Skeletal muscle tissue (tissue), 4 donors: ENCODE results near the gene COL23A1. TPM values are rescaled to one million over a fixed set of nuclear protein-coding genes. Genes with fewer than 3 reads are reported as not detected.

Source experiments
- H3K27ac ChIP-seq: one replicate; pipeline ENCODE4 v1.7.0; 2013; ENCODE audit warnings: mild to moderate bottlenecking, low read depth, low read length, inconsistent platforms
- H3K27me3 ChIP-seq, 3 donors: one replicate each; pipeline ENCODE4 v1.7.0; 2013; ENCODE audit warnings: low read length in 3 of 3; ENCODE audit not compliant: control insufficient read depth in 3 of 3, insufficient read depth in 3 of 3
- H3K36me3 ChIP-seq, 3 donors: one replicate each; pipeline ENCODE4 v1.7.0; 2013; ENCODE audit warnings: low read length in 3 of 3; ENCODE audit not compliant: control insufficient read depth in 3 of 3, insufficient read depth in 3 of 3
- H3K4me1 ChIP-seq, 3 donors: one replicate each; pipeline ENCODE4 v1.7.0; 2013; ENCODE audit warnings: low read length in 3 of 3, mild to moderate bottlenecking in 3 of 3; ENCODE audit not compliant: control insufficient read depth in 3 of 3, insufficient read depth in 3 of 3
- H3K4me3 ChIP-seq, 3 donors: one replicate each; pipeline ENCODE4 v1.7.0; 2013; ENCODE audit warnings: low read length in 3 of 3
- H3K9ac ChIP-seq, 3 donors: one replicate each; pipeline ENCODE4 v1.7.0; 2013; ENCODE audit warnings: low read length in 3 of 3, mild to moderate bottlenecking in 3 of 3, moderate library complexity in 2 of 3, low read depth in 1 of 3
- H3K9me3 ChIP-seq, 3 donors: one replicate each; pipeline ENCODE4 v1.7.0; 2013; ENCODE audit warnings: low read length in 3 of 3; ENCODE audit not compliant: control insufficient read depth in 3 of 3
- total RNA-seq: library from RNA; depleted of rRNA; stranded (reverse); fragments of >200 nt; gene quantifications from one replicate; pipeline ENCODE4 v1.2.3, GENCODE V29; 2014
- donor health status: Osteomylitis.

Gene COL23A1
- total RNA-seq, 1 donor from 2014 or later, result 0.52 TPM

DNA sequence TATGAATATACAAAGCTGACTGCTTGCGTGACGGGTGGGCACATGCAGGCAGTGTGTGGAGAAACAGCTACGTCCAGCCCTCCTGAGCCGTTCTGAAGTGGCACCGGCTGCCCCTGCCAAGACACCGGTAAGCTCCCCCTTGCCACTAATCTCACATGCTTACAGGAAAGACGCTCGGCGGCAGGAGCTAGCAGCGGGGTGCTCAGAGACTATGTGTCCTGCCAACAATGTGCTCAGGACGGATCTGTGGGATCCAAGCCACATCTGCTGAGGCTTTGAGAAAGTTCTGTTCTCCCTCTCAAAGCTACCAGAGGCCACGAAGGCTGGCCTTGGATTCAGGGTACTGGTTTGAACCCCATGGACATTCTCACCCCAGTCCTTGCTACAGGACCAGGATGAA, 200.4 kb downstream of the COL23A1 start:
- peaks cover 15 to 24% (median 22%) of the 10 kb centered on the region in 3 donors for H3K4me1 ChIP-seq
- H3K36me3 ChIP-seq, result no peaks in the 10 kb centered on the region
- H3K4me3 ChIP-seq, result peak overlapping the region in 1 of 3 donors; percentile 56
- peak overlapping the region in 1 of 3 donors; percentile 25 for H3K9ac ChIP-seq
- peaks cover 5 to 33% (median 12%) of the 10 kb centered on the region in 3 donors for H3K27me3 ChIP-seq
- no peaks in the 10 kb centered on the region for H3K9me3 ChIP-seq
- no peak overlapping the region for H3K27ac ChIP-seq

DNA sequence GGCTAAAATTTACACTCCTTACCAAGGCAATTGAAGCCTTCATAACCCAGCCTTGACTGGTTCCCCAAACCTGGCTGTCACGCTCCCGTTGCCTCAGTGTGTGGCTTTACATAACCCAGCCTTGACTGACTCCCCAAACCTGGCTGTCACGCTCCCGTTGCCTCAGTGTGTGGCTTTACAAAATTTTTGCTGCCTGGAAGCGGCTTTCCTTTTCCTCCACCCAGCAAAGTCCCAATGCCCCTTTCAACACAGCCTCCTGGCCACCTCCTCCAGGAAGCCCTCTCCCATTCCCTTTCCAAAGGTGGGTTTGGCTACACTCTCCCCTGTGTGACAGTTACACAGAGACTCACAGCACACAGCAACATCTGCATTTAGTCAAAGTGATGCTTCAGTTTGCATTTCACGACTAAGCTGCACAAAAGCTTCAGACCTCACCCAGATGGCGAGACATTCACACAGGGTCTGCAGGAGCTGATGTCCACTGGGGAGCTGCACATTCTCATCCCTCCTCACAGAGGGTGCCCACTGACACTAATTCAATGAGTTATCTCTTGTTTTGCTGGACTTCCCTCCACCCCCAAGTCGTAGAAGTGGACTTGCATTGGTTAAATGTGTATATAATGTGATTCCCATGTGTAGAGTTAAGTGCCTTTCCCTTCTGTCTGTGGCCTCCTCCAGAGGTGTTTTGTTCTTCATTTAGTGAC, 201.0 kb downstream of the COL23A1 start:
- H3K9ac ChIP-seq, result no peak overlapping the region
- peaks cover 10 to 19% (median 16%) of the 10 kb centered on the region in 3 donors for H3K4me1 ChIP-seq
- no peak overlapping the region for H3K27ac ChIP-seq
- H3K9me3 ChIP-seq, result no peaks in the 10 kb centered on the region
- H3K27me3 ChIP-seq, result peaks cover 5 to 39% (median 15%) of the 10 kb centered on the region in 3 donors
- H3K4me3 ChIP-seq, result no peak overlapping the region
- H3K36me3 ChIP-seq, result no peaks in the 10 kb centered on the region

DNA sequence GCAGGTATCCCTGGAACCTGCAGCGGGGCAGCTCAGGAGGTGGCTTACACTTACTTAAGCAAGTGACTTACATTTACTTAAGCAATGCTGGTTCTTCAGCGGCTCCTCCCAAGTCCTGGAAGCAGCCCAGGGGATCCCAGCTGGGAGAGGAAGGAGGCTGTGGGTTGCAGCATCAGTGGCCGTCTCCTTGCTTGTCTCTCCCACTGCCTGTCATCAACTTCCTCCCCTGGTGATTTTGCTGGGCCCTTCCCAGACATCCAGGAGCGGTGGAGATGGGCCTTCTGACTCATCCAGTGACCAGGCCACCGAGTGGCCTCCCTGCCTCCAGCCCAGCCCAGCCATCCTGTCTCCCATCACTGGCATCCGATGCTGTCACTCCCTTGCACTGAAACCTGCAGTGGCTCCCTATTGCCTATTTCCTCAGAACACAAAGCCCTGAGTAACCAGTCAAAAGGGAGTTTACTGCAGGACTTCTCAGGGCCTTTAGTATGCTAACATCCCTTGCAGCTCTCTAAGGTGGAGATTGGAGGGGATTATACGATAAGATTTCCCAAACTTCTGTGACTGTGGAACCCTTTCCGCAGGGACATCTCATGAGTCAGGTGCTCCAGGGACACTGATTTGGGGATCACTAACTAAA, 201.7 kb downstream of the COL23A1 start:
- no peaks in the 10 kb centered on the region for H3K36me3 ChIP-seq
- H3K27me3 ChIP-seq, result peaks cover 5 to 39% (median 16%) of the 10 kb centered on the region in 3 donors
- no peak overlapping the region for H3K9ac ChIP-seq
- H3K9me3 ChIP-seq, result no peaks in the 10 kb centered on the region
- H3K4me3 ChIP-seq, result no peak overlapping the region
- peaks cover 7 to 14% (median 12%) of the 10 kb centered on the region in 3 donors for H3K4me1 ChIP-seq
- H3K27ac ChIP-seq, result no peak overlapping the region

DNA sequence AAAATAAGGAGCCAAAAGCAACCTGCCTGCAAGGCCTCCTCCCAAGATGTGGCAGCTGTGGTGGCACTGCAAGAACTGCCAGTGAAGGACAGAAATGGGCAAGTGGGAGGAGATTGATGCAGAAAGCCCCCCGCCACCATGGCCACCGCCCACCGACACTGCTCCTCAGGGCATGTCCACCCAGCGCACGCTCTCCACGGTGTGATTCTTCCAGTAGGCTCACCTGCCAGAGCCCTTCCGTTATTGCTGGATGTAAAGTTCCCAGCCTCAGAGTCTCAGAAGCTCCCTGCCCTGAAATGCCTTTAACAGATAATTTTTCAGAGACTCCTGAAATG, 202.4 kb downstream of the COL23A1 start:
- Histone ChIP-seq H3K27ac (no peak overlapping the region), H3K9ac (no peak overlapping the region), H3K27me3 (peaks cover 5 to 37% (median 16%) of the 10 kb centered on the region in 3 donors), H3K36me3 (no peaks in the 10 kb centered on the region), H3K9me3 (no peaks in the 10 kb centered on the region), H3K4me1 (peaks cover 7 to 14% (median 11%) of the 10 kb centered on the region in 3 donors), H3K4me3 (no peak overlapping the region)

DNA sequence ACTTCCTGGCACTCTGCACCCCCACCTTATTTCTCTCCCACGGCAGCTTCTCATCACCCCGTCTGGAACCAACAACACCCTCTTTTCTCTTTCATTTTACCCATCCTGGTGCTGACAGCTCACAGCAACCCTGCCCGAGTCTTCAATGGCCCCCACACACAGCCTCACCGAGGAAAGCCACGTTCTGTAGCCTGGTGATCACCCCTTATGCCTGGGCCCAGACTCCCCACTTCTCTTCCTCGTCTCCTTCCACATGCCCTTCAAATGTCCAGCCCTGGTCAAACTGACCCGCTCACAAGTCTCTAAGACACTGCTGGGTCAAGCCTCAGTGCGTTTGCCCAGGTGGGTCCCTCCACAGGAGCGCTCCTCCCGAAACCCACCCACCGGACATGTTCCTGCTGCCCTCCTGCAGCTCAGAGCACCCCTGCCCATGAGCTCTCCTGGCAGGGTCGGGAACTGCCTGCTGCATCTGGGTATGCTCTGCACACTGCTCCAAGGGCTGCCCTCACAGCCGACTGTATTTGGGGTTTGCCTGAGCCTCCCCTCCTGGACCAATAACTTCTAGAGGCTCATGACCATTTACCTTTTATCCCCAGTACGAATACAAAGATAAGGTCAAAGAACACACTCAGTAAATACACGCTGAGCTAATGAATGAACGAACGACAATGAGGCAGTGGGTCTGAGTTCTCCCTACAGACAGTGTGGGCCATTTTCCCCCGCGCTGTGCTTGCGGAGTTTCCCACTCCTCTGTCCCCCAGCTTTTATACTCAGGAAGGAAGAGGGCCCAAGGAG, 202.9 kb downstream of the COL23A1 start:
- no peak overlapping the region for H3K4me3 ChIP-seq
- H3K27ac ChIP-seq, result no peak overlapping the region
- no peaks in the 10 kb centered on the region for H3K36me3 ChIP-seq
- H3K9me3 ChIP-seq, result no peaks in the 10 kb centered on the region
- H3K4me1 ChIP-seq, result peaks cover 6 to 14% (median 7%) of the 10 kb centered on the region in 3 donors
- H3K9ac ChIP-seq, result no peak overlapping the region
- H3K27me3 ChIP-seq, result peaks cover 1 to 32% (median 16%) of the 10 kb centered on the region in 3 donors

DNA sequence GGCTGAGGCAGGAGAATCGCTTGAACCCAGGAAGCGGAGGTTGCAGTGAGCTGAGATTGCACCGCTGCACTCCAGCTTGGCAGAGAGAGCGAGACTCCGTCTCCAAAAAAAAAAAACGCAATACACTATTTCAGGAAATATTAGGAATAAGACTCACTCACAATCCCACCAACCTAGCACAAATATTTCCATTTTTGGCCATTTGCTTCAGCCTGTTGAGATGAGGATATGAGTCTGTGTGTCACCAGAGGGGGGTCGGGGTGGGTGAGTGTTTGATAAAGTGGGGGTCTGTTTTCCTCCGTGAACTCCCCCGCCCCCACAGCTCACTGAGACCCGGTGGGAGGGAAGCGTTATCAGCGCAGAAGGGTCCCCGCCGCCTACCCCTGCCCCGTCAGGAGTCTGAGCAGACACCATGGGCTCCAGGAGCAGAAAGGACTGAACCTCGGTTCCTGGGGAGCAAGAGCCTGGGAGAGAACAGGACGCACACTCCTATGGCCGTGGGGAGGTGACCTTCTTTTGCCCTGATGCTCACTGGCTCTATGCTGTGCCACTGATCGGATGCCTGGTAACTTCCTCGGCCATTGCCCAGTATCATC, 203.8 kb downstream of the COL23A1 start:
- Histone ChIP-seq H3K4me3 (no peak overlapping the region), H3K27ac (no peak overlapping the region), H3K9me3 (no peaks in the 10 kb centered on the region), H3K36me3 (no peaks in the 10 kb centered on the region), H3K27me3 (peaks cover 0 to 32% (median 16%) of the 10 kb centered on the region in 3 donors), H3K4me1 (peaks cover 5 to 14% (median 7%) of the 10 kb centered on the region in 3 donors), H3K9ac (no peak overlapping the region)

DNA sequence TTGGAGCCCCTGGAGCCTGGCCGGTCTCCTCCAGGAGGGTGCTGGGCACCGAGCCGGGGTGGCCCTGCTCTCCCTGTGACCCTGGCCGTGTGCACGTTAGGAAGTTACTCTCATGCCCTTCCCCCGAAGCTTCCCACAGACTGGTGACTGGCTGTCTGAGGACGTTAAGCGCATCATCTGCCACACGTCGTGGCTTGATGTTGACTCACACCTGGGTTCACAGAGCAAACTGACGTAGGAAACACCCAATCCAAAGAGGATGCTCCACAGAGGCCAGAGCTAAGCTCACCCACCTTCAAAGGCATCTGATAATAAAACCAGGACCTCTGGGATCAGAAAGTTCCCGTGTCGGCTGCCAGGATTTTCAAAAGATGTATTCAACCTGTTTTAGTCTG, 204.7 kb downstream of the COL23A1 start:
- Histone ChIP-seq H3K4me1 (peaks cover 5 to 14% (median 7%) of the 10 kb centered on the region in 3 donors), H3K27me3 (peaks cover 0 to 31% (median 16%) of the 10 kb centered on the region in 3 donors), H3K9me3 (no peaks in the 10 kb centered on the region), H3K9ac (no peak overlapping the region), H3K4me3 (no peak overlapping the region), H3K27ac (no peak overlapping the region), H3K36me3 (no peaks in the 10 kb centered on the region)

DNA sequence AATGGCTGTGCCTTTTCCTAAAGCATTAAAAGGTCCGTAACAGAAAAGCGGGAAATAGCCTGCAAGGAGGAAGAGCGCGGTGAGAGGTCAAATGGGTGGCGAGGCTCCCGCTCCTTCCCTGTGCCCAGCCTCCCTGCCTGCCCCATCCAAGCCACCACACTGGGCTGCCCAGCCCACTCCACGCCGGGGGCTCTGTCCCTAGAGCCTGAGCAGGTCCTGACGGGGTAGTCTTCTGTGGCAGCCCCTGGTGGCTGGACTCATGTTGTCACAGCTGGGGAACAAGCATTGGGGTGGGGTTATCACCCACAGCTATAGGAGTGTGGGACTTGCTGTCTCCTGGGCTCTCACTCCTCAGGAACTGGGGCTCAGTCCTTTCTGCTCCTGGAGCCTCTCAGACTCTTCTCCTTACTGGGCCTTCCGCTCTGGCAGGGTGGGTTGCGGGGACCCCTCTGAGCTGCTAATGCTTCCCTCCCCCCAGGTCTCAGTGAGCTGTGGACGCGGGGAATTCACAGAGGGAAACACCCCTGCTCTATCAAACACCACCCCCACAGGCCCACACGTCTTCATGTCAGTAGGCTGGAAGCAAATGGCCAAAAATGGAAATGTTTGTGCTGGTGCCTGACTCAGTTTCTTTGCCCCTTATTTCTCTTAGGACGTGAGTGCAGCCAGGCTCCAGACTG, 205.2 kb downstream of the COL23A1 start:
- Histone ChIP-seq H3K27ac (no peak overlapping the region), H3K4me1 (peaks cover 5 to 9% (median 5%) of the 10 kb centered on the region in 3 donors), H3K9me3 (no peaks in the 10 kb centered on the region), H3K36me3 (no peaks in the 10 kb centered on the region), H3K9ac (no peak overlapping the region), H3K4me3 (no peak overlapping the region), H3K27me3 (peaks cover 0 to 26% (median 16%) of the 10 kb centered on the region in 3 donors)
